Skeletal muscle tissue (tissue), 4 donors: ENCODE measurements around the gene ZFP62. TPM values are rescaled to one million over a fixed set of nuclear protein-coding genes. Genes with fewer than 3 reads are reported as not detected.
A peak's percentile ranks its signal among the peaks of the same experiment; 100 is the strongest.

Experiments
- H3K27ac ChIP-seq: one replicate; pipeline ENCODE4 v1.7.0; 2013; ENCODE audit warnings: mild to moderate bottlenecking, low read depth, low read length, inconsistent platforms
- H3K27me3 ChIP-seq, 3 donors: one replicate each; pipeline ENCODE4 v1.7.0; 2013; ENCODE audit warnings: low read length in 3 of 3; ENCODE audit not compliant: control insufficient read depth in 3 of 3, insufficient read depth in 3 of 3
- H3K36me3 ChIP-seq, 3 donors: one replicate each; pipeline ENCODE4 v1.7.0; 2013; ENCODE audit warnings: low read length in 3 of 3; ENCODE audit not compliant: control insufficient read depth in 3 of 3, insufficient read depth in 3 of 3
- H3K4me1 ChIP-seq, 3 donors: one replicate each; pipeline ENCODE4 v1.7.0; 2013; ENCODE audit warnings: low read length in 3 of 3, mild to moderate bottlenecking in 3 of 3; ENCODE audit not compliant: control insufficient read depth in 3 of 3, insufficient read depth in 3 of 3
- H3K4me3 ChIP-seq, 3 donors: one replicate each; pipeline ENCODE4 v1.7.0; 2013; ENCODE audit warnings: low read length in 3 of 3
- H3K9ac ChIP-seq, 3 donors: one replicate each; pipeline ENCODE4 v1.7.0; 2013; ENCODE audit warnings: low read length in 3 of 3, mild to moderate bottlenecking in 3 of 3, moderate library complexity in 2 of 3, low read depth in 1 of 3
- H3K9me3 ChIP-seq, 3 donors: one replicate each; pipeline ENCODE4 v1.7.0; 2013; ENCODE audit warnings: low read length in 3 of 3; ENCODE audit not compliant: control insufficient read depth in 3 of 3
- total RNA-seq: library from RNA; depleted of rRNA; stranded (reverse); fragments of >200 nt; gene quantifications from one replicate; pipeline ENCODE4 v1.2.3, GENCODE V29; 2014
- donor health status: Osteomylitis.

Gene ZFP62
- total RNA-seq, 1 donor from 2014 or later: 16.2 TPM

DNA sequence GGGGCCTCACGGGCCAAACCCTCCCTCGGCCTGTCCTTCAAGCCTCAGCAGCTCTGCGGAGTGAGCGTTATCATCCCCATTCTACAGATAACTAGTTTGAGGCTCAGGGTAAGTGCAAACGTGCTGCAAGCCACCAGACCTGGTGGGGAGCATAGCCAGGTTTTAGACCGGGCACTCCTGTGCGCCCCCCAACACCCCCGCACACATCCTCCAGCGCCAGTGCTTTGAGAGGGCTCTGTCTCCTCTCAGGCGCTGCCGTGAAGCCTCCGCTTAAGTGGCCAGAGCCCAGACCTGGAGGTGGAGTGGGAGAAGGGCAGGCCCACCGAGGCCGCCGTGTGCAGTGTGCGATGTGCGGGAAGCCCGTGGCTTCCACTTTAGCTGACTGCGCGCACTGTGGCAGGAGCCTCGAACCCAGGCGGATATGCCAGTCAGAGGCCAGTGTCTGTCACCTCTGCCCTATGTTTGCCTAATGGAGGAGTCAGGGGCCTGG lies 56.9 kb downstream of the ZFP62 start:
- peaks cover 6 to 22% (median 14%) of the 10 kb centered on the region in 3 donors for H3K36me3 ChIP-seq
- peak overlapping the region in 2 of 3 donors; percentile 30 to 58 for H3K4me3 ChIP-seq
- peaks cover 80 to 87% (median 86%) of the 10 kb centered on the region in 3 donors for H3K4me1 ChIP-seq
- peak overlapping the region; percentile 93 for H3K27ac ChIP-seq
- no peaks in the 10 kb centered on the region for H3K27me3 ChIP-seq
- H3K9ac ChIP-seq: peak overlapping the region; percentile 48 to 88 (median 82)
- H3K9me3 ChIP-seq: no peaks in the 10 kb centered on the region

DNA sequence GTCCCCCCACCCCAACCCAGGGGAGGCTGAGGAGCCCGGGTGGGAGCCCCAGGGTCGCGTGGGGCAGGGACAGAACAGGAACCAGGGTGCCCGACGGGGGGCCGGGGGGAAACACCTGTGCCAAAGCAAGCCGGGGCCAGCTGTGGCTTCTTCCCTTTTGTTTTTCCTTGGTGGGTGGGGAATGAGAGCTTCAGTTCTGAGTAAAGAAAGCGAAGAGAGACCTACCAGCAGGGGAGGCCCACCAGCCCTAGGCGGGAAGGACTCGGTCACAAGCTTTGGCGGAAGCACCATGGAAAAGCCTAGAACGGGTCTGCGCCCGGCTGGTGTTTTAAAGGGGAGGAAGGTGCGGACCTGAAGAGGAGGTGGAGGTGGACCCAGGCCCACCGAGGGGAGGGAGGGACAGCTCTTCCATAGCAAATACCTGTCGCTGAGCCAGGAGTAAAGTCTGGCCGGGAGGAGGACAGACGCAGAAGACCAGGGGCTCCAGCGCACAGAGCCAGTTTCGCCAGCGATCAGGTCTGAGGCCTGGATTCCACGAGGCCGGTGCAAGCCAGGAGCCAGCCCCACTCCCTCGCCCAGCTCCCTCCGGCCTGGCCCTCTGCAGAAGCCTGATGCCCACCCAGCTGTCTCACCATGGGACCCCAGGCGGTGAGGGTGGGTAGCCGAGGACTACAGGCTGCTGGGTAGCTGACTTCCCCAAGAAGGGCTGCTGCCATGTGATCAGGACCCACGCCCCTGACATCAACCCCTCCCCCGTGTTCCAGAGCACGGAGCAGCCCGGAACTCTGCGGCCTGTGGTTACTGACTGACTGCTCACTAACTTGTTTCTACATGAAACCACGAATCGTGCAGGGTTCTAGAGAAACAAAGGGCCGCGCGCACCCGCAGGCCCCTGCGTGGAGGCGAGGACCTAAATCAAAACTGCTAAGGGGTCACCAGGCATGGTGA lies 57.6 kb downstream of the ZFP62 start:
- H3K4me1 ChIP-seq: peaks cover 81 to 87% (median 86%) of the 10 kb centered on the region in 3 donors

GRCh38 chr5:180802325-180803180 lies 58.5 kb downstream of the ZFP62 start, which contains the start of gene MGAT1:
TSS of gene MGAT1 (minus strand) at chr5:180802806. CDS start at chr5:180792971, 9,835 bp downstream.
- no peaks in the 10 kb centered on the region for H3K27me3 ChIP-seq
- peak within 1 kb of the TSS; percentile 63 to 92 (median 90) for H3K4me3 ChIP-seq
- peaks cover 81 to 87% (median 86%) of the 10 kb centered on the region in 3 donors for H3K4me1 ChIP-seq
- H3K9me3 ChIP-seq: no peaks in the 10 kb centered on the region
- H3K9ac ChIP-seq: peak within 1 kb of the TSS; percentile 80 to 92 (median 92)
- H3K36me3 ChIP-seq: peaks cover 6 to 16% (median 11%) of the 10 kb centered on the region in 3 donors
- H3K27ac ChIP-seq: peak within 1 kb of the TSS; percentile 93

More for the DNA sequence above, 57.6 kb downstream of the ZFP62 start:
- no peaks in the 10 kb centered on the region for H3K9me3 ChIP-seq
- H3K27me3 ChIP-seq: no peaks in the 10 kb centered on the region
- peak overlapping the region; percentile 63 to 73 (median 72) for H3K4me3 ChIP-seq
- H3K27ac ChIP-seq: peak overlapping the region; percentile 93
- peak overlapping the region; percentile 71 to 88 (median 82) for H3K9ac ChIP-seq
- peaks cover 6 to 20% (median 13%) of the 10 kb centered on the region in 3 donors for H3K36me3 ChIP-seq

GRCh38 chr5:180801596-180802324 lies 59.3 kb downstream of the ZFP62 start:
- Histone ChIP-seq H3K36me3 (peaks cover 5 to 14% (median 9%) of the 10 kb centered on the region in 3 donors), H3K27me3 (no peaks in the 10 kb centered on the region), H3K9me3 (no peaks in the 10 kb centered on the region), H3K4me3 (peak overlapping the region; percentile 63 to 92 (median 90)), H3K9ac (peak overlapping the region; percentile 37 to 92 (median 92)), H3K27ac (peak overlapping the region; percentile 93), H3K4me1 (peaks cover 78 to 87% (median 82%) of the 10 kb centered on the region in 3 donors)

DNA sequence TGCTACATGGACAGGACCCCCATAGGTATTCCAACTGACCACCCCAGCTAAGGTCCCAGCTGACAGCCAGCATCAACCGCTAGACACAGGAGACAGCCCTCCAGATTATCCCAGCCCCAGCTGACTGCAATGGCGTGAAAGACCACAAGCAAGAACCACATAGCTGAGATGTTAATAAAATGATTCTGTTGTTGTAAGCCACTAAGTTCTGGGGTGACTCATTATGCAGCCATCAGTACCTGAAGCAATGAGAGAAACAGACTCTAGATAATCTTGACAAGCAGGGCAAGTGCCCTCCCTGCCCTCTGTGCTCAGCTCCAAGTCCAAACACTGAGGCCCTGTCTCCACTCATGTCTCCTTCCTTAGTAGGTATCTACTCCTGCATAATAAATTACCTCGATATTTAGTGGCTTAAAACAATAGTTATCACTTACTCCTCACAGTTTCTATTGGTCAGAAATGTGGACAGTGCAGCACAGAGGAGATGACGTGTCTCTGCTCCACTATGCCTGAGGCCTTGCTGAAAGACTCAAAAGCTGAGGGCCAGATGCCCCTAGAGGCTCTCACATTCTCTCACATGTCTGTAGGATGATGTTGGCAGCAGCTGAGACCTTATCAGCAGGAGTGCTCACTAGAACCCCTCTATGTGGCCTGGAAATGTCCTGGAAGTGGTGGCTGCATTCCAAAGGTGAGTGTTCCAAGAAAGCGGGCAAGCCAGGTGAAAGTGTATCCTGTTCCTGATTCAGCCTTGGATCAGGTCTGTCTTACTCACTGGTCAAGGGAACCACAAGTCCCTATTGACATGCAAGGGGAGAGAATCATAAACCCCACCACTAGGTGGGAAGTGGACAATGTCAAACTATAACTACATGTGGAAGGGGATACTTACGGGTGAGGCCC lies 60.9 kb downstream of the ZFP62 start:
- peak overlapping the region in 1 of 3 donors; percentile 1 for H3K4me3 ChIP-seq
- peaks cover 77 to 83% (median 79%) of the 10 kb centered on the region in 3 donors for H3K4me1 ChIP-seq
- H3K36me3 ChIP-seq: peaks cover 3 to 11% (median 5%) of the 10 kb centered on the region in 3 donors
- H3K27me3 ChIP-seq: no peaks in the 10 kb centered on the region
- peak overlapping the region in 1 of 3 donors; percentile 47 for H3K9ac ChIP-seq
- H3K9me3 ChIP-seq: no peaks in the 10 kb centered on the region
- no peak overlapping the region for H3K27ac ChIP-seq

DNA sequence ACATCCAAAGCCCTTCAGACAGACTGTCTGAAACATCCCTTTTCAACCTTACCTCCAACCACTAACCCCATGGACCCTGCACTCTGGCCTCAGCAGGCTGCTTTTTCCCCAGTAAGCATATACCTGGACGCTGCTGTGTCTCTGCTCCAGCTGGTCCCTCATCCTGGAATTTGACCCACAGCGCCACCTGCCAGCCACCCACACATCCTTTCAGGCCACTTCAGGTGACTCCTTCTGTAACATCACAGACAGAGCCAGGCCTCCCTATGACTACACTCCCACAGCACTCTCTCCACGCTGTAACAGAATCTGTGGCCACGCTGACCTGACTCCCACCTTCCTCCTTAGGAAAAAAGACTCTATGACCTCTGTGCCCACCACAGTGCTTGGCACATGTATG lies 61.9 kb downstream of the ZFP62 start:
- H3K4me3 ChIP-seq: no peak overlapping the region
- H3K9me3 ChIP-seq: no peaks in the 10 kb centered on the region
- no peak overlapping the region for H3K9ac ChIP-seq
- peaks cover 3 to 14% (median 3%) of the 10 kb centered on the region in 3 donors for H3K36me3 ChIP-seq
- H3K4me1 ChIP-seq: peaks cover 69 to 73% (median 69%) of the 10 kb centered on the region in 3 donors
- H3K27me3 ChIP-seq: no peaks in the 10 kb centered on the region
- no peak overlapping the region for H3K27ac ChIP-seq

DNA sequence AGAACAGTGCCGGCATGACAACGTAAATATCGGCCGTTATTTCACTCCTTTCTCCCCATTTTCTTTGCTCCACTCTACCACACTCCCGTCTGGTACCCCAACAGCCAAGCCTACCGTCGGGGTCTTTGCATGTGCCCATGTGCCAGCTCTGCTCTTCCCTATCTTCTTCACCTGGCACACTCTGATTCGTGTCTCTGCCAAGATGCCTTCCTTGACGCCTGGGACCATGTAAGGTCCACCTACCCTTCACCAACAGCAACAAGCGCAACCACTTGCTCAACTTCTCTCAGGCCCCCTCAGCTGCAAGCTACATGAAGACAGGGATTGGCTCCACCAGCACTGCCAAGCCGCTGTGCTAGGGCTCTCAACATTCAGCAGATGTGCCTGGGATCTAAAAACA lies 62.9 kb downstream of the ZFP62 start:
- H3K4me1 ChIP-seq: peaks cover 59 to 63% (median 59%) of the 10 kb centered on the region in 3 donors
- H3K9me3 ChIP-seq: no peaks in the 10 kb centered on the region
- peak overlapping the region in 2 of 3 donors; percentile 27 to 29 for H3K4me3 ChIP-seq
- no peak overlapping the region for H3K9ac ChIP-seq
- H3K36me3 ChIP-seq: peaks cover 3 to 16% (median 3%) of the 10 kb centered on the region in 3 donors
- no peak overlapping the region for H3K27ac ChIP-seq
- H3K27me3 ChIP-seq: no peaks in the 10 kb centered on the region
